ENCODE data around the gene JAG2. TPM values are rescaled to one million over a fixed set of nuclear protein-coding genes. Genes with fewer than 3 reads are reported as not detected.

Gene JAG2
- total RNA-seq, 1 experiment from 2014 or later = 12.2 TPM

DNA sequence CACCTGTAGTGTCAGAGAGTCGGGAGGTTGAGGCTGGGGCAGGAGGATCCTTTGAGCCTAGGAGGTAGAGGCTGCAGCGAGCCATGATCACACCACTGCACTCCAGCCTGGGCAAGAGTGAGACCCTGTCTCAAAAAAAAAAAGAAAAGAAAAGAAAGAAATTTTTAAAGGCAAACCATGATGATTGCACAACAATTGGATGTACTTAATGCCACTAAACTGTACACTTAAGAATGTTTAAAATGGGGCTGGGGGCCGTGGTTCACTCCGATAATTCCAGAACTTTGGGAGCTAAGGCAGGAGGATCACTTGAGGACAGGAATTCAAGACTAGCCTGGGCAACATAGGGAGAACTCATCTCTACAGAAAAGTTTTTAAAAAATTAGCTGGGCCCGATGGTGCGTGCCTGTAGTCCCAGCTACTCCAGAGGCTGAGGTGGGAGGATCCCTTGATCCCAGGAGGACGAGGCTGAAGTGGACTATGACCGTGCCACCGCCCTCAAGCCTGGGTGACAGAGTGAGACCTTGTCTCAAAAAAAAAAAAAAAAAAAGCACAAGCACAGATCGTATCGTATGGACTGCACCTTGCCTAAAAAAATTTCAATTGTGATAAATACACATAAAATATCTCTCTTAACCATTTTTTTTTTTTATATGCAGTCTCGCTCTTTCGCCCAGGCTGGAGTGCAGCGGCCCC lies 32.7 kb downstream of the JAG2 start:
- H3K4me1 Mint-ChIP-seq = no peaks in the 10 kb centered on the region
- ATAC-seq (no peak), DNase-seq (ENCODE audit: low spot score) (no peak)
- peaks cover 17% of the 10 kb centered on the region for H3K9me3 Mint-ChIP-seq
- TF ChIP-seq MYBL2 (CRISPR knock-in tag; IDR thresholded peaks at IDR 0.05) = no peak
- TF ChIP-seq ZNF263 (CRISPR knock-in tag; IDR thresholded peaks at IDR 0.05; ENCODE audit: low read depth) = no peak
- TF ChIP-seq NR2C2 (CRISPR knock-in tag; IDR thresholded peaks at IDR 0.05) = no peak
- no peak for TF ChIP-seq EMX1 (CRISPR knock-in tag; IDR thresholded peaks at IDR 0.05)
- no peak for TF ChIP-seq NR1H2 (CRISPR knock-in tag; IDR thresholded peaks at IDR 0.05)
- TF ChIP-seq TCF7 (CRISPR knock-in tag; IDR thresholded peaks at IDR 0.05; ENCODE audit: low read depth) = no peak
- TF ChIP-seq IRF1 (CRISPR knock-in tag; IDR thresholded peaks at IDR 0.05) = no peak
- TF ChIP-seq CDX4 (CRISPR knock-in tag; IDR thresholded peaks at IDR 0.05; ENCODE audit: borderline replicate concordance) = no peak
- no peak for TF ChIP-seq RORB (CRISPR knock-in tag; IDR thresholded peaks at IDR 0.05)
- TF ChIP-seq SOX15 (CRISPR knock-in tag; IDR thresholded peaks at IDR 0.05) = no peak
- TF ChIP-seq, protein P1, sequence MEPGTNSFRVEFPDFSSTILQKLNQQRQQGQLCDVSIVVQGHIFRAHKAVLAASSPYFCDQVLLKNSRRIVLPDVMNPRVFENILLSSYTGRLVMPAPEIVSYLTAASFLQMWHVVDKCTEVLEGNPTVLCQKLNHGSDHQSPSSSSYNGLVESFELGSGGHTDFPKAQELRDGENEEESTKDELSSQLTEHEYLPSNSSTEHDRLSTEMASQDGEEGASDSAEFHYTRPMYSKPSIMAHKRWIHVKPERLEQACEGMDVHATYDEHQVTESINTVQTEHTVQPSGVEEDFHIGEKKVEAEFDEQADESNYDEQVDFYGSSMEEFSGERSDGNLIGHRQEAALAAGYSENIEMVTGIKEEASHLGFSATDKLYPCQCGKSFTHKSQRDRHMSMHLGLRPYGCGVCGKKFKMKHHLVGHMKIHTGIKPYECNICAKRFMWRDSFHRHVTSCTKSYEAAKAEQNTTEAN (CRISPR knock-in tag; IDR thresholded peaks at IDR 0.05) = no peak
- TF ChIP-seq GTF2I (CRISPR knock-in tag; conservative IDR thresholded peaks at IDR 0.05) = no peak
- no peak for TF ChIP-seq ZBTB21 (CRISPR knock-in tag; IDR thresholded peaks at IDR 0.05; ENCODE audit: borderline replicate concordance)
- no peak for TF ChIP-seq PRDM15 (CRISPR knock-in tag; IDR thresholded peaks at IDR 0.05)
- TF ChIP-seq OVOL2 (CRISPR knock-in tag; IDR thresholded peaks at IDR 0.05; ENCODE audit: borderline replicate concordance) = no peak
- TF ChIP-seq ZMAT4 (CRISPR knock-in tag; IDR thresholded peaks at IDR 0.05) = no peak
- no peak for TF ChIP-seq ZNF317 (CRISPR knock-in tag; IDR thresholded peaks at IDR 0.05; ENCODE audit: borderline replicate concordance, low read depth)
- no peak for TF ChIP-seq E2F1 (CRISPR knock-in tag; IDR thresholded peaks at IDR 0.05)
- no peak for TF ChIP-seq NR3C1 (CRISPR knock-in tag; conservative IDR thresholded peaks at IDR 0.05; ENCODE audit: low read depth)
- no peak overlapping the region for H3K27ac Mint-ChIP-seq
- CTCF ChIA-PET = interaction anchor here (1.1 to 2.1 kb wide), 3 partner anchors 10 to 64 kb away, joined by 3 to 14 read pairs (median 6); no protein-coding TSS in a partner anchor
- POLR2A ChIA-PET = no interaction called here
- H3K36me3 Mint-ChIP-seq = peaks cover 10% of the 10 kb centered on the region
- no peak overlapping the region for H3K4me3 Mint-ChIP-seq
- H3K27me3 Mint-ChIP-seq (ENCODE audit: low read depth) = no peaks in the 10 kb centered on the region

Measured in WTC11 (cell line).